AG09309 (cell line): ENCODE data around the gene C6orf62.
"Not testable (repeated sequence)": the region's sequence is repeated elsewhere in the genome, so short reads cannot be mapped to it uniquely, and the experiment has no call there.

Source experiments
- DNase-seq: peaks from one replicate; pipeline ENCODE4 v3.0.0-alpha.2; 2010; ENCODE audit warnings: low read depth
- H3K4me3 ChIP-seq: 2 replicates; pipeline ENCODE4 v1.5.1; 2011; ENCODE audit warnings: mild to moderate bottlenecking, low read depth, low read length, moderate library complexity; ENCODE audit not compliant: control insufficient read depth
- CTCF ChIP-seq: IDR thresholded peaks from 2 replicates; pipeline ENCODE4 v1.5.1; 2011; ENCODE audit warnings: mild to moderate bottlenecking, low read depth, low read length, inconsistent platforms; ENCODE audit not compliant: insufficient read depth, control insufficient read depth; ENCODE audit errors: missing control alignments

Gene C6orf62

GRCh38 chr6:24721461-24722215 lies 2.7 kb upstream of the C6orf62 start:
- no peak for TF ChIP-seq CTCF
- no peak for DNase-seq
- H3K4me3 ChIP-seq, result peak overlapping the region; percentile 73

GRCh38 chr6:24720604-24721460 lies 1.9 kb upstream of the C6orf62 start:
- no peak for TF ChIP-seq CTCF
- peak overlapping the region; percentile 98 for H3K4me3 ChIP-seq
- DNase-seq, result peak; percentile 99

GRCh38 chr6:24720131-24720603 lies 1.2 kb upstream of the C6orf62 start:
- no peak for DNase-seq

GRCh38 chr6:24718449-24719124 lies 367 bp downstream of the C6orf62 start:
- no peak for TF ChIP-seq CTCF
- no peak for DNase-seq
- peak overlapping the region; percentile 98 for H3K4me3 ChIP-seq

More at GRCh38 chr6:24720131-24720603, 1.2 kb upstream of the C6orf62 start:
- H3K4me3 ChIP-seq, result peak overlapping the region; percentile 98
- no peak for TF ChIP-seq CTCF

GRCh38 chr6:24716602-24717148 lies 2.3 kb downstream of the C6orf62 start:
- H3K4me3 ChIP-seq, result peak overlapping the region; percentile 13
- not testable (repeated sequence) for DNase-seq

GRCh38 chr6:24710519-24711303 lies 8.2 kb downstream of the C6orf62 start:
- no peak for TF ChIP-seq CTCF
- no peak for DNase-seq
- no peak overlapping the region for H3K4me3 ChIP-seq
